ENCODE measurements around the gene PDE1C.

PDE1C gene

GRCh38 chr7:31825576-31825975, 244.6 kb downstream of the PDE1C start:
- Histone ChIP-seq H3K36me3 (ENCODE audit: control insufficient read depth in 1 of 2, insufficient read depth in 2 of 2, low read length in 2 of 2) (no peaks in the 10 kb centered on the region), H3K27ac (ENCODE audit: low read length) (no peak overlapping the region)

GRCh38 chr7:31819031-31819430, 251.2 kb downstream of the PDE1C start:
- no peaks in the 10 kb centered on the region for H3K36me3 ChIP-seq (ENCODE audit: control insufficient read depth in 1 of 2, insufficient read depth in 2 of 2, low read length in 2 of 2)

More at GRCh38 chr7:31825576-31825975, 244.6 kb downstream of the PDE1C start:
- H3K9me3 ChIP-seq (ENCODE audit: control insufficient read depth in 1 of 2, low read length in 2 of 2): no peaks in the 10 kb centered on the region
- no peaks in the 10 kb centered on the region for H3K27me3 ChIP-seq (ENCODE audit: low read depth, low read length)
- no peak overlapping the region for H3K4me3 ChIP-seq (ENCODE audit: low read depth in 1 of 2, low read length in 2 of 2)
- H3K4me1 ChIP-seq (ENCODE audit: control insufficient read depth in 1 of 2, insufficient read depth in 2 of 2, low read length in 2 of 2): no peaks in the 10 kb centered on the region

GRCh38 chr7:31816810-31817209, 253.4 kb downstream of the PDE1C start:
- Histone ChIP-seq H3K27me3 (ENCODE audit: low read depth, low read length) (no peaks in the 10 kb centered on the region), H3K4me3 (ENCODE audit: low read depth in 1 of 2, low read length in 2 of 2) (no peak overlapping the region), H3K4me1 (ENCODE audit: control insufficient read depth in 1 of 2, insufficient read depth in 2 of 2, low read length in 2 of 2) (no peaks in the 10 kb centered on the region), H3K27ac (ENCODE audit: low read length) (no peak overlapping the region), H3K36me3 (ENCODE audit: control insufficient read depth in 1 of 2, insufficient read depth in 2 of 2, low read length in 2 of 2) (no peaks in the 10 kb centered on the region), H3K9me3 (ENCODE audit: control insufficient read depth in 1 of 2, low read length in 2 of 2) (no peaks in the 10 kb centered on the region)

More at GRCh38 chr7:31819031-31819430, 251.2 kb downstream of the PDE1C start:
- Histone ChIP-seq H3K27ac (ENCODE audit: low read length) (no peak overlapping the region), H3K4me1 (ENCODE audit: control insufficient read depth in 1 of 2, insufficient read depth in 2 of 2, low read length in 2 of 2) (no peaks in the 10 kb centered on the region), H3K9me3 (ENCODE audit: control insufficient read depth in 1 of 2, low read length in 2 of 2) (no peaks in the 10 kb centered on the region), H3K27me3 (ENCODE audit: low read depth, low read length) (no peaks in the 10 kb centered on the region), H3K4me3 (ENCODE audit: low read depth in 1 of 2, low read length in 2 of 2) (no peak overlapping the region)

- Histone ChIP-seq H3K27ac (ENCODE audit: low read length) (no peak overlapping the region), H3K4me1 (ENCODE audit: control insufficient read depth in 1 of 2, insufficient read depth in 2 of 2, low read length in 2 of 2) (no peaks in the 10 kb centered on the region), H3K27me3 (ENCODE audit: low read depth, low read length) (no peaks in the 10 kb centered on the region), H3K36me3 (ENCODE audit: control insufficient read depth in 1 of 2, insufficient read depth in 2 of 2, low read length in 2 of 2) (no peaks in the 10 kb centered on the region), H3K9me3 (ENCODE audit: control insufficient read depth in 1 of 2, low read length in 2 of 2) (no peaks in the 10 kb centered on the region), H3K4me3 (ENCODE audit: low read depth in 1 of 2, low read length in 2 of 2) (no peak overlapping the region)
Measured at GRCh38 chr7:31815796-31816195, 254.4 kb downstream of the PDE1C start.

GRCh38 chr7:31814187-31814586, 256.0 kb downstream of the PDE1C start:
- no peak overlapping the region for H3K4me3 ChIP-seq (ENCODE audit: low read depth in 1 of 2, low read length in 2 of 2)
- no peaks in the 10 kb centered on the region for H3K27me3 ChIP-seq (ENCODE audit: low read depth, low read length)
- no peak overlapping the region for H3K27ac ChIP-seq (ENCODE audit: low read length)
- H3K4me1 ChIP-seq (ENCODE audit: control insufficient read depth in 1 of 2, insufficient read depth in 2 of 2, low read length in 2 of 2): no peaks in the 10 kb centered on the region
- H3K9me3 ChIP-seq (ENCODE audit: control insufficient read depth in 1 of 2, low read length in 2 of 2): no peaks in the 10 kb centered on the region
- H3K36me3 ChIP-seq (ENCODE audit: control insufficient read depth in 1 of 2, insufficient read depth in 2 of 2, low read length in 2 of 2): no peaks in the 10 kb centered on the region

GRCh38 chr7:31811650-31812461, 258.4 kb downstream of the PDE1C start:
- H3K4me1 ChIP-seq (ENCODE audit: control insufficient read depth in 1 of 2, insufficient read depth in 2 of 2, low read length in 2 of 2): no peaks in the 10 kb centered on the region
- H3K4me3 ChIP-seq (ENCODE audit: low read depth in 1 of 2, low read length in 2 of 2): no peak overlapping the region
- H3K36me3 ChIP-seq (ENCODE audit: control insufficient read depth in 1 of 2, insufficient read depth in 2 of 2, low read length in 2 of 2): no peaks in the 10 kb centered on the region
- no peaks in the 10 kb centered on the region for H3K9me3 ChIP-seq (ENCODE audit: control insufficient read depth in 1 of 2, low read length in 2 of 2)
- H3K27me3 ChIP-seq (ENCODE audit: low read depth, low read length): no peaks in the 10 kb centered on the region
- H3K27ac ChIP-seq (ENCODE audit: low read length): no peak overlapping the region

- no peaks in the 10 kb centered on the region for H3K36me3 ChIP-seq (ENCODE audit: control insufficient read depth in 1 of 2, insufficient read depth in 2 of 2, low read length in 2 of 2)
Measured at GRCh38 chr7:31805209-31805818, 264.9 kb downstream of the PDE1C start.

GRCh38 chr7:31796375-31796774, 273.8 kb downstream of the PDE1C start:
- H3K4me1 ChIP-seq (ENCODE audit: control insufficient read depth in 1 of 2, insufficient read depth in 2 of 2, low read length in 2 of 2): no peaks in the 10 kb centered on the region
- no peaks in the 10 kb centered on the region for H3K9me3 ChIP-seq (ENCODE audit: control insufficient read depth in 1 of 2, low read length in 2 of 2)
- H3K36me3 ChIP-seq (ENCODE audit: control insufficient read depth in 1 of 2, insufficient read depth in 2 of 2, low read length in 2 of 2): no peaks in the 10 kb centered on the region
- no peaks in the 10 kb centered on the region for H3K27me3 ChIP-seq (ENCODE audit: low read depth, low read length)
- H3K4me3 ChIP-seq (ENCODE audit: low read depth in 1 of 2, low read length in 2 of 2): no peak overlapping the region
- no peak overlapping the region for H3K27ac ChIP-seq (ENCODE audit: low read length)

More at GRCh38 chr7:31805209-31805818, 264.9 kb downstream of the PDE1C start:
- H3K27ac ChIP-seq (ENCODE audit: low read length): no peak overlapping the region
- no peaks in the 10 kb centered on the region for H3K9me3 ChIP-seq (ENCODE audit: control insufficient read depth in 1 of 2, low read length in 2 of 2)
- H3K27me3 ChIP-seq (ENCODE audit: low read depth, low read length): no peaks in the 10 kb centered on the region
- H3K4me3 ChIP-seq (ENCODE audit: low read depth in 1 of 2, low read length in 2 of 2): no peak overlapping the region
- H3K4me1 ChIP-seq (ENCODE audit: control insufficient read depth in 1 of 2, insufficient read depth in 2 of 2, low read length in 2 of 2): no peaks in the 10 kb centered on the region

- Histone ChIP-seq H3K27me3 (ENCODE audit: low read depth, low read length) (no peaks in the 10 kb centered on the region), H3K36me3 (ENCODE audit: control insufficient read depth in 1 of 2, insufficient read depth in 2 of 2, low read length in 2 of 2) (no peaks in the 10 kb centered on the region), H3K4me1 (ENCODE audit: control insufficient read depth in 1 of 2, insufficient read depth in 2 of 2, low read length in 2 of 2) (no peaks in the 10 kb centered on the region), H3K9me3 (ENCODE audit: control insufficient read depth in 1 of 2, low read length in 2 of 2) (no peaks in the 10 kb centered on the region), H3K4me3 (ENCODE audit: low read depth in 1 of 2, low read length in 2 of 2) (no peak overlapping the region), H3K27ac (ENCODE audit: low read length) (no peak overlapping the region)
Measured at GRCh38 chr7:31794851-31795344, 275.3 kb downstream of the PDE1C start.

GRCh38 chr7:31791881-31792280, 278.3 kb downstream of the PDE1C start:
- H3K27ac ChIP-seq (ENCODE audit: low read length): no peak overlapping the region
- H3K9me3 ChIP-seq (ENCODE audit: control insufficient read depth in 1 of 2, low read length in 2 of 2): no peaks in the 10 kb centered on the region
- H3K4me3 ChIP-seq (ENCODE audit: low read depth in 1 of 2, low read length in 2 of 2): no peak overlapping the region
- no peaks in the 10 kb centered on the region for H3K36me3 ChIP-seq (ENCODE audit: control insufficient read depth in 1 of 2, insufficient read depth in 2 of 2, low read length in 2 of 2)
- H3K4me1 ChIP-seq (ENCODE audit: control insufficient read depth in 1 of 2, insufficient read depth in 2 of 2, low read length in 2 of 2): no peaks in the 10 kb centered on the region
- no peaks in the 10 kb centered on the region for H3K27me3 ChIP-seq (ENCODE audit: low read depth, low read length)

- no peak overlapping the region for H3K27ac ChIP-seq (ENCODE audit: low read length)
- H3K9me3 ChIP-seq (ENCODE audit: control insufficient read depth in 1 of 2, low read length in 2 of 2): no peaks in the 10 kb centered on the region
- no peak overlapping the region for H3K4me3 ChIP-seq (ENCODE audit: low read depth in 1 of 2, low read length in 2 of 2)
Measured at GRCh38 chr7:31788883-31789680, 281.1 kb downstream of the PDE1C start.

More at GRCh38 chr7:31788883-31789680, 281.1 kb downstream of the PDE1C start:
- Histone ChIP-seq H3K4me1 (ENCODE audit: control insufficient read depth in 1 of 2, insufficient read depth in 2 of 2, low read length in 2 of 2) (no peaks in the 10 kb centered on the region), H3K27me3 (ENCODE audit: low read depth, low read length) (no peaks in the 10 kb centered on the region), H3K36me3 (ENCODE audit: control insufficient read depth in 1 of 2, insufficient read depth in 2 of 2, low read length in 2 of 2) (no peaks in the 10 kb centered on the region)

All from muscle layer of duodenum (tissue), 2 donors.